ENCODE results near the gene PDZD2.

DNA sequence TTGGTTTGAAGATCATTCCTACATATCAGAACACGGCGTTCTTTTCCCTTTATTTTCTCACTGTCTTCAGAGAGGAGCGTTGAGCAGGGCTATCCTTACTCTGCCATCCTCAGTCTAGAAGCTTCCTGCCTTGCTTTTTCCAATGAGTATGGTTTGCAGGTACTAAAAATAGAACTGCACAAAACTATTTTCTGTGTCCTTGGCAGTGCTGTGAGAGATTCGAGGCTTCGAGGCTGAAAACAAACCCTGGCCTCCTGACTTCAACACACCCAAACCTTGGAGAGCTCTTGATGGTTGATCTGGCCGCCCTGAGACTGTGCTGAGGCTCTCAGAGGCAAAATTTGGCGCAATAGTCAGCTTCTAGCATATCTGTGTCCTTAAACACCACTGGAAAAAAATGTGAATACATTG lies 456.3 kb downstream of the PDZD2 start:
- TF ChIP-seq, protein P1, sequence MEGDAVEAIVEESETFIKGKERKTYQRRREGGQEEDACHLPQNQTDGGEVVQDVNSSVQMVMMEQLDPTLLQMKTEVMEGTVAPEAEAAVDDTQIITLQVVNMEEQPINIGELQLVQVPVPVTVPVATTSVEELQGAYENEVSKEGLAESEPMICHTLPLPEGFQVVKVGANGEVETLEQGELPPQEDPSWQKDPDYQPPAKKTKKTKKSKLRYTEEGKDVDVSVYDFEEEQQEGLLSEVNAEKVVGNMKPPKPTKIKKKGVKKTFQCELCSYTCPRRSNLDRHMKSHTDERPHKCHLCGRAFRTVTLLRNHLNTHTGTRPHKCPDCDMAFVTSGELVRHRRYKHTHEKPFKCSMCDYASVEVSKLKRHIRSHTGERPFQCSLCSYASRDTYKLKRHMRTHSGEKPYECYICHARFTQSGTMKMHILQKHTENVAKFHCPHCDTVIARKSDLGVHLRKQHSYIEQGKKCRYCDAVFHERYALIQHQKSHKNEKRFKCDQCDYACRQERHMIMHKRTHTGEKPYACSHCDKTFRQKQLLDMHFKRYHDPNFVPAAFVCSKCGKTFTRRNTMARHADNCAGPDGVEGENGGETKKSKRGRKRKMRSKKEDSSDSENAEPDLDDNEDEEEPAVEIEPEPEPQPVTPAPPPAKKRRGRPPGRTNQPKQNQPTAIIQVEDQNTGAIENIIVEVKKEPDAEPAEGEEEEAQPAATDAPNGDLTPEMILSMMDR (IDR thresholded peaks at IDR 0.05): no peak
- TF ChIP-seq EZH2 (IDR thresholded peaks at IDR 0.05): no peak

Data from neural progenitor cell (in vitro differentiated cells).